Activated CD4-positive, CD25-positive, alpha-beta regulatory T cell treated with anti-CD3 and anti-CD28 coated beads, Interleukin-2, amount 50 U/mL, for 16 hours (primary cell): ENCODE data around the gene PHKG1.
"Not testable (repeated sequence)": the region's sequence is repeated elsewhere in the genome, so short reads cannot be mapped to it uniquely, and the experiment has no call there.

Source experiments
- DNase-seq: peaks from one replicate; pipeline ENCODE4 v3.0.0-alpha.2; 2020; ENCODE audit warnings: low read depth, low spot score

The PHKG1 gene

GRCh38 chr7:56045758-56046157 is 47.0 kb downstream of the PHKG1 start:
- not testable (repeated sequence) for DNase-seq

- DNase-seq: no peak
These were observed 52.0 kb downstream of the PHKG1 start for GRCh38 chr7:56040730-56041129.

- DNase-seq: peak; percentile 34
These were observed 58.9 kb downstream of the PHKG1 start for GRCh38 chr7:56033671-56034432.

- not testable (repeated sequence) for DNase-seq
These were observed 60.2 kb downstream of the PHKG1 start for GRCh38 chr7:56032578-56032977.

GRCh38 chr7:56031556-56031955 is 61.2 kb downstream of the PHKG1 start:
- DNase-seq: not testable (repeated sequence)

GRCh38 chr7:56030340-56030739 is 62.4 kb downstream of the PHKG1 start:
- no peak for DNase-seq
